Measurements from ENCODE around the gene PER3.
A peak's percentile ranks its signal among the peaks of the same experiment; 100 is the strongest.
"Not testable (repeated sequence)": the region's sequence is repeated elsewhere in the genome, so short reads cannot be mapped to it uniquely, and the experiment has no call there.

PER3 gene

DNA sequence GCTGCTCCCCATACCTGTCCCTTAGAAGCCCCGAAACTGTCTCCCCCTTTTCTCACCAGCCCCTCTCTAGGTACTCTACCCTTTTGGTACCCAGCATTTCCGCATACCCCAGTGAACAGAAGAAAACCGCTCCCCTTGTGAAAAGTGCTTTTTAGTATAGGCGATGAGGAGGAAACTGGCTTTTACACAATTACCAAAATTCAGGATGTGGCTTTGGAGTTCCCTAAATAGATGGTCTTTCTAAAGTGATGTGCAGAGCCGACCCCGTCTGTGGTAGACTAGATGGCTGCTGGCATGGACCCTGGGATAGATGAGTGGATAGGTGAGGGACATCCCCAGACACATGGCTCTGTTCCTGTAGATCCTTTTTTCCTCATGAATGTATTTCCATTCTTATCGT, 2.6 kb upstream of the PER3 start:
- no peak for DNase-seq

DNA sequence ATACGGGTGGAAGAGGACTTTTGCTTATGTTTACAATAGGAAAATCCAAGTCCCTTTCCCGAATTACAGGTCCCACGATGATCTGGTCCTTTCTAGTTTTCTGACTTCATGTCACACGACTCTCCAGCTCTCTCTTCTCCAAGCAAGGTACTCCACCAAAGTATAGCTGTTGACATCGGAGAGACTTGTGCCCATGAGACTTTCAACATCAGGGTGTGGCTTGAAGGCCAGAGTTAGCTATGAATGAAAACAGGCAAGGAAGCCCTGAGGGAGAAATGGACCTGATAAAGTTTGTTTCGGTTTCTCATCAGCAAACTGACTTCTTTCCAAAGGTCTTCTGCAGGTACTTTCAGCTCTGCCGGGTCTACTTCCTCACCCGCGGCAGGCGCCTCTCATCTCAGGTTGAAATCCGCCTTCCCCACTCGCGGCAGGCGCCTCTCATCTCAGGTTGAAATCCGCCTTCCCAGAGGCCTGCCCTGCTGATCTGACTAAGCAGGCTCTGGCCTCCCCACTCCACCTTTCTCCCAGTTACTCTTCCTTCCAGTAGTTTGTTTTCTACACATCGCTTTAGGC, 2.1 kb upstream of the PER3 start:
- DNase-seq, result no peak

DNA sequence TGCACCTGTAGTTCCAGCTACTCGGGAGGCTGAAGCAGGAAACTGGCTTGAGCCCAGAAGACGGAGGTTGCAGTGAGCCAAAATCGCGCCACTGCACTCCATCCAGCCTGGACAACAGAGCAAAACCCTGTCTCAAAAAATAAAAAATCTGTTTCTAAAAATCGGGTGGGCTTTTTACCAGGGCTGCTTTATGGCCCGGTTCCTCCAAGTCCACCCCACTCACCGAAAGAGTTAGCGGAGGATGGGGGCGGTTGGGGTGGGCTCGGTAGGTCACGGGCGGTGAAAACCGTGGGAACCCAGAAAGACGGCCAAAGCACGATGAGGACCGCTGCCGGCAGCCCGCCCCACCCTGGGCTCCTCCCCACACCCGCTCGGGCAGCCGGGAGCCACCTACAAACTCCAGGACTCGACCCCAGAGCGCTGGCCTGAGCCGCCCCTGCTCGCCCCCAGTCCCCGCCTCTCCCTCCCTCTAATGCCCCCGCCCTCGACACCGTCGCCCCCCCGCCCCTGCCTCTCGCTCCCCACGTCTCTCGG, 846 bp upstream of the PER3 start:
- DNase-seq, result peak; percentile 32

DNA sequence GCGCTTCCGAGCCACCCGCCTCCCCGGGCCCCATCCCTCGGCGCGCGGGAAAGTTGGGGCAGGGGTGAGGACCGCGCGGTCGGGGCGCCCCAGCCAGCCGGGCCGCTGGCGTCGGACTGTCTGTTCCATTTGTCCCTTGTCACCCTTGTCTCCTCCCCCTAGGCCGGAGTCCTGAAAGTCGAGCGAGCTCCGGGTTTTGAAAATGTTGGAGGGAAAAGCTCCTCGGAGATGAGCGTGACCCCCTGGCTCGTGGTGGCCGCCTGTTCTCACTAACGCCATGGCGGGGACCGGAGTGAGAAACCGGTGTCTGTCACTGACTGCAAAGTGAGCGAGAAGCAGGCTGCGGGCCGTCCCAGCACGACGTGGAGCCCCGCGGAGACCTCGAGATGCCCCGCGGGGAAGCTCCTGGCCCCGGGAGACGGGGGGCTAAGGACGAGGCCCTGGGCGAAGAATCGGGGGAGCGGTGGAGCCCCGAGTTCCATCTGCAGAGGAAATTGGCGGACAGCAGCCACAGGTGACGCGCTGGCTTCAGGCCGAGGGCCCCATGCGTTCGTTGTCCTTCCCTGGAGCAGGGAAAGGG, 491 bp downstream of the PER3 start:
- DNase-seq, result no peak

DNA sequence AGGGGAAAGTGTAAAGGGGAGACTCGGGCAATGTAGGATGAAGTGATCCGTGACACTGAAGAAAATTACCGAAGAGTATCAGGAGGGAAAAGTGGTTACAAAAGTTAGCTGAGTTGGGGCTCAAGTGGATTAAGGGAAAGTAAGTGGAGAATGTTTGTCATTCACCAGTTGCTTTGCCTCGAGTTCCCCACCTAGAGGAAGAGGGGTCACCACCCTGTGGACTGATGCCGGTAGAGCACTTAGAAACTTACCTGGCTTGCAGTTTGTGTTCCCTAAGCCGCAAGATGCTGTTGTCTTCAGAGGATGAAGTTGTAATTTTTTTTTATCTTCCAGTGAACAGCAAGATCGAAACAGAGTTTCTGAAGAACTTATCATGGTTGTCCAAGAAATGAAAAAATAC, 1.0 kb downstream of the PER3 start:
- DNase-seq, result no peak

DNA sequence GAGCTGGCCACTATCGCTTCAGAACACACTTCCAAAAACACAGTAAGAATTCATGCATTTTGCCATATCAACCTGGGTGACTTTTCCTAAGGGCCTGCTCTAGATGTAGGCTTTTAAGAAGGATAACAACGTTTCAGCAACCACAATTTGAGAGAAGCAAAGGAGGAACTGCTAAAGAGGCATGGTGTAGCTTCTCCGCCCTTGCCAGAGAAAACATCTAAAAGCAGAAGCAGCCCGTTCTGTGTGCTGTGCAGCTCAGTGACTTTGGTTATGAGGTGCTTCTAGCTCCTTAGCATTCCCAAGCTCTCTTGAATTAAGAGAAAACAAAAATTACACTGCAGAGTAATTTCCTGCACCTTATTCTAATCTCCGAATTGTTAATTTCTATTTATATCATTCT, 2.7 kb downstream of the PER3 start:
- DNase-seq, result no peak

DNA sequence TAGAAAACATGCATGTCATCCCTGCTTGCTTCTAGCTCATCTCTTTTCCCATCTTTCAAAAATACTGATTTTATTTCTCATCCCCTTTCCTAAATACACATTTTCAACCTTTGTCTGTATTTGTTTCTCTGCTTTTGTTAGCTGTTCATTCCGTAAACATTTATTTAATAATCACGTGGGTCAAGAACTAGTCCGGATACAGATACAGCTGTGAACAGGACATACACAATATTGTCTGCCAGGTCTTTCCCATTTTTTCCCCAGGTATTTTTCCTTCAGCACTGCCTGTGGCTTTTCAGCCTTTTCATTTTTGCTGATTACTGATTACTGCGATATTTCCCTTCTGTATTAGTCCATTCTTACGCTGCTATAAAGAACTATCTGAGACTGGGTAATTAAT, 5.7 kb downstream of the PER3 start:
- no peak for DNase-seq

DNA sequence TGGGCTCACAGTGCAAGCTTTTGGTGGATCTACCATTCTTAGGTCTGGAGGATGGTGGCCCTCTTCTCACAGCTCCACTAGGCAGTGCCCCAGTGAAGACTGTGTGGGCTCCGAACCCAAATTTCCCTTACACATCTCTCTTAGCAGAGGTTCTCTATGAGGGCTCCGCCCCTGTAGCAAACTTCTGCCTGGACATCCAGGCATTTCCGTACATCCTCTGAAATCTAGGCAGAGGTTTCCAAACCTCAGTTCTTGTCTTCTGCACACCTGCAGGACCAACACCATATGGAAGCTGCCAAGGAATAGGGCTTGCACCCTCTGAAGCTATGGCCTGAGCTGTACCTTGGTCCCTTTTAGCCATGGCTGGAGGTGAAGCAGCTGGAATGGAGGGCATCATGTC, 6.9 kb downstream of the PER3 start:
- not testable (repeated sequence) for DNase-seq

DNA sequence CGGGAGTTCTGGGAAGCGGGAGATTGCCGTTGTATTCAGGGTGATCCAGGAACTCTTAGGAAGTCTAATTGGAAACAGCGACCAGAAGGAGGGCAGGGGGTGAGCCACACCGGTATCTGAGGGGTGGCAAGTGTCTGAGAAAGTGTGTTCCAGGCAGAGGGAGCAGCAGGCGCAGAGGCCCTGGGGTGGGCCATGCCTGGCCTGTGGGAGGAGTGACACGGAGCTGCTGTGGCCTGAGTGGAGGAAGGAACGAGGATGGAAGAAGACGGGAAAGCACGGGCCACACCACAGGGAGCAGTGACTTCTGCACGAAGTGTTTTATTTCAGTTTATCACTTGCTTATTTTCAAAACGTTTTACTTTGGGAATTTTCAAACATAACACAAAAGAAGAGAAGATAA, 11.3 kb downstream of the PER3 start:
- DNase-seq, result no peak

DNA sequence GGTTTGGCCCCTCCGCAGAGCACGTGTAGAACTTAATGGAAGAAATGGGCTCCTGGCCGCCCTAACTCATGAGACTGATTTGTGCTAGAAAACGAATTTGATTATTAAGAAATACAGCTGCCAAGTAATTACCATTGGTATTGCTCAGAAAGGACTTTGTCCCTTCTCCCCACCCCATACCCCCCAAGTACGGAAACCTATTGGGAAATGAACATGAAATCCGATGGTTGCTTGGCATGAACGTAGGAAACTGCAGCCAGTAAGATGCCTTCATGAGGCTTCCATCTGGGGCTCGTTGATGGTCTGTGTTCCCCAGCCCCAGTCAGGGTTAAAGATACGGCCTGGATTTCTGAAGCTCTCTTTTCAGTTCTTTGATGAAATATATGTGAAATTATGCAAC, 21.4 kb downstream of the PER3 start:
- no peak for DNase-seq

DNA sequence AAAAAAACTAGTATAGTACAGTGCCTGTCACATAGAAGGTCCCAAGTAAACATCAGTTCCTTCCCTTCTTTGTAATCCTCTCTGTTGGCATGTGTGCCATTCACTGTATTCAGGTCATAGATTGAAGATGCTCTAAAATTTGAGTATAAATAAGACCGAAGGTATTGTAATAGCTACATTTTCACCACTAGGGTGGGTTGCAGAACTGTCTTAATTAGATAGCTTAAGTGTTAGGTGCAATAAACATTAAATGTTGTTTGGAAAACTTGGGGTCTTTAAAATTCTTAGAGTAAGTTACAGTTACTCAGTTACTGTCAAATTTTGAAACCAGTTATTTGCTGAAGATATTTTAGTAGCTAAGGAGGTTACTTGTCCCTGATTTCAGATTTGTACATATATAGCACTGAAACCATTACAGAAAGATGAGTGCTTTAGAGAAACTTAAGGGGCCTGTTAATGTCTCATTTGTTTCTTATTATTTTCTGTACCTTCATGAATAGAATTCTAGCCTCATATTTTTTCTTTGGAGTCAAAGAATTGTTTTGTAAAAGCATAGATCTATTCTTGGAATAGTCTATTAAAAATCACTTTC, 24.3 kb downstream of the PER3 start:
- peak; percentile 31 for DNase-seq

DNA sequence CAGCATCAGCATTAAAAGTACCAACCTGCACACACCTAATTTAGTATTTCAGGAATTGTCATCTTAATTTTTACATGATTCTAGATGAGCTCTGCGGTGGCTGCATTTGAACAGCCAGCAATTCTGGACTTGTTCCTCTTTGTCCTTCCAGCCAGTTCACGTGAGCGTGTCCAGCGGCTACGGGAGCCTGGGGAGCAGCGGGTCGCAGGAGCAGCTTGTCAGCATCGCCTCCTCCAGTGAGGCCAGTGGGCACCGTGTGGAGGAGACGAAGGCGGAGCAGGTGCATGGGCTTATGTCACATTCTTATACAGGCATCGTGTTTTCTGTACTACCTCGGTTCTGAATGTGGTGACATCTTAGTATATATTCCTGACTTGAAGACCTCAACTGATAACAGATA, 25.7 kb downstream of the PER3 start:
- no peak for DNase-seq

DNA sequence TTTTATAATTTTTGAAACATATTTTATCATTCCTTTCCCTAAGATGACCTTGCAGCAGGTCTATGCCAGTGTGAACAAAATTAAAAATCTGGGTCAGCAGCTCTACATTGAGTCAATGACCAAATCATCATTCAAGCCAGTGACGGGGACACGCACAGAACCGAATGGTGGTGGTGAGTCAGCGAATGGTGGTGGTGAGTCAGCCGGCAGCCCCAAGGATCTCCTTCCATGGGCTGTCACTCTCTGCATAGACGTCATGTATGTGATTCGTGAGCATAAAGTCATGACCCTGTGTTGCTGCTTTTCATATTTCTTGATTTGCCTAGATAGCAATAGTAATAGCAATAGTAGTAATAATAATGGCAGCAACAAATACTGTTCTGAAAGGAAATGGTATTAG, 26.3 kb downstream of the PER3 start:
- peak; percentile 52 for DNase-seq

DNA sequence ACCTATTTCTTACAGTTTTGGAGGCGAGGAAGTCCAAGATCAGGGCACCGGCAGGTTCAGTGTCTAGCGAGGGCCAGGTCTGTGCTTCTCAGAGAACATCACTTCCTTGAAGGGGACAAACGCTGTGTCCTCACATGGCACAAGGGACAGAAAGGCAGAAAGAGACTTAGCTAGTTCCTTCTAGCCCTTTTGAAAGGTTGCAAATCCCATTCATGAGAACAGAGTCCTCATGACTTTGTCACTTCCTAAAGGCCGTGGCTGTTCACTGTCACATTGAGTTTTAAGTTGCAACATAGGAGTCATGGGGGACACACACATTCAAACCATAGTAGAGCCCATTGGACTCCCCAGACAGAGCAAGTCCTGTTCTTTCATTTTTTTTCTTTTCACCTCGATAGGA, 27.4 kb downstream of the PER3 start:
- DNase-seq, result no peak

DNA sequence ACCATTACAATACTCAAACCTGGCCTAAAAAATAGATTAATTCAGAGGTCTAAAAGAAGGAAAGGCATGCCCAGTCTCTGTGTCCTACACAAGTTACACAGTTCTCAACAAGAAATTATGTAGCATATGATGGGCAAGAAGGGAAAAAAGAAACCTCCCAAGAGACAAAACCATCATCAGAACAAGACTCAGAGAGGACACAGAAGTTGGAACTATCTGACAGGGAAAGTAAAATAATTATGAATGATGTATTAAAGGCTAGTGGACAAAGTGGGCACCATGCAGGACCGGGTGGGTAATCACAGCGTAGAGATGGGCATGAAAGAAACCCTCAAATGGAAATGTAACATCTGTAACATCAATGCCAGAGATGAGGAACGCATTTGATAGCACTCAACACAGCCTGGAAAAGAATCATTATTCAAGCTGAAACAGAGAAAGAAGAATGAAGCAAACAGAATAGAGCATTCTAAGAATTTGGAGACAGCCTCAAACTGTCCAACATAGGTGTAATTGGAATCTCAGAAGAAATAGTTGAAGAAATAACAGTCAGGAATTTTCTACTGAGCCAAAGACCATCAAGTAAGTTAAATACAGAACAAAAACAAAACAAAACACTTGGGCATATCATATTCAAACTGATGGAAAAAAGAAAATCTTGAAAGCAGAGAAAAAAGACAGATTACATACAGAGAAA, 29.7 kb downstream of the PER3 start:
- DNase-seq, result no peak

DNA sequence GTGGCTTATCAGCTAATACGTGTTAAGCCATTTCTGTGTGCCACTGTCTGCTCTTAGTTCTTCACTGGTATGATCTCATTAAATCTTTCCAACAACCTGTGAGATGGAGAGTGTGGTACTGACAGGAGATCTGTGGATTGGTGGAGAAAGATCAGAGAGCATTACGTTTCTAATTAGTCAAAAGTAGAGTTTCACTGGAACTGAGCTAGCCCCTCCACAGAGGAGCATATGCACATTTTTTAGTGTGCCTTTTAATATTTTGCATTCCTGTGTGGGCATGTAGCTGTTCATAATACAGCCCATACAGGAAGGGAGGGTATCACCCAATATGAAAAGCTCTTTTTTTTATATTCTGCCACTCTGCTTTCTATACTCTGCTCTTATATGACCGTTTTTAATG, 37.2 kb downstream of the PER3 start:
- no peak for DNase-seq

DNA sequence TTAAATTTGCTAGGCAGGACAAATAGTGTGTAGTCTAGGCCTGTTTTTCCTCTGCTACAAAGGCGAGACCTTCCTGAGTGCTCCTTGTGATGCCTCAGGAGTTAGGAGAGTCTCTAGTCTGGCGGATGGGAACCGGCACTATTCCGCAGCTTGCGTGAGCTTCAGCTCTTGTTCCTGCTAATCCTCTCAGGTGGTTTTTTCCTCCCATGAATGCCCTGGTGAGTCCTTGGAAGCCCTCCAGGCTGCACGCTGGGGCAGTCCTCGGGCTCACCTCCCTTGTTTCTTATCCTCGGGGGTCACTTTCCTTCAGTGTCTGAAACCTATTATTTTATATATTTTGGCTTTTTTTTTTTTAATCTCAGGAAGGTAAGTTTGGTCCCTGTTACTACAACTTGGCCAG, 40.6 kb downstream of the PER3 start:
- DNase-seq, result no peak

DNA sequence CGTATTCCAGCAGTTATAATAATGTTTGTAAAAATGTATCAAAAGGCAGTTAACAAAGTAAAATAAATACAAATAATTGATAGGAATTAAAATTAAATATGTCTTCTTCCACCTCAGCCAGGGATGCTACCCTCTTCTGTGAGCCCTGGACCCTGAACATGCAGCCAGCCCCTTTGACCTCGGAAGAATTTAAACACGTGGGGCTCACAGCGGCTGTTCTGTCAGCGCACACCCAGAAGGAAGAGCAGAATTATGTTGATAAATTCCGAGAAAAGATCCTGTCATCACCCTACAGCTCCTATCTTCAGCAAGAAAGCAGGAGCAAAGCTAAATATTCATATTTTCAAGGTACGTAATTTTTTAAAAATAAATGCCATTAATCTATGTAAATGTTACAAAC, 42.3 kb downstream of the PER3 start:
- no peak for DNase-seq

DNA sequence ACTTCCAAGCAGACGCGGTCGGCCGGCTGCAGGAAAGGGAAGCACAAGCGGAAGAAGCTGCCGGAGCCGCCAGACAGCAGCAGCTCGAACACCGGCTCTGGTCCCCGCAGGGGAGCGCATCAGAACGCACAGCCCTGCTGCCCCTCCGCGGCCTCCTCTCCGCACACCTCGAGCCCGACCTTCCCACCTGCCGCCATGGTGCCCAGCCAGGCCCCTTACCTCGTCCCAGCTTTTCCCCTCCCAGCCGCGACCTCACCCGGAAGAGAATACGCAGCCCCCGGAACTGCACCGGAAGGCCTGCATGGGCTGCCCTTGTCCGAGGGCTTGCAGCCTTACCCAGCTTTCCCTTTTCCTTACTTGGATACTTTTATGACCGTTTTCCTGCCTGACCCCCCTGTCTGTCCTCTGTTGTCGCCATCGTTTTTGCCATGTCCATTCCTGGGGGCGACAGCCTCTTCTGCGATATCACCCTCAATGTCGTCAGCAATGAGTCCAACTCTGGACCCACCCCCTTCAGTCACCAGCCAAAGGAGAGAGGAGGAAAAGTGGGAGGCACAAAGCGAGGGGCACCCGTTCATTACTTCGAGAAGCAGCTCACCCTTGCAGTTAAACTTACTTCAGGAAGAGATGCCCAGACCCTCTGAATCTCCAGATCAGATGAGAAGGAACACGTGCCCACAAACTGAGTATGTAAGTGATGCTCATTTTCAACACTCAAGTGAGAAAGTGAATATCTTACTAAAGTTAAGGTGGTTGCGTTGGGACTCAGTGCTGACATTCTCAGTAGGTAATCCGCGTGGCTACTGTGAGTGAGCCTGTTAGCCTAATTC, 43.2 kb downstream of the PER3 start:
- peak; percentile 27 for DNase-seq

DNA sequence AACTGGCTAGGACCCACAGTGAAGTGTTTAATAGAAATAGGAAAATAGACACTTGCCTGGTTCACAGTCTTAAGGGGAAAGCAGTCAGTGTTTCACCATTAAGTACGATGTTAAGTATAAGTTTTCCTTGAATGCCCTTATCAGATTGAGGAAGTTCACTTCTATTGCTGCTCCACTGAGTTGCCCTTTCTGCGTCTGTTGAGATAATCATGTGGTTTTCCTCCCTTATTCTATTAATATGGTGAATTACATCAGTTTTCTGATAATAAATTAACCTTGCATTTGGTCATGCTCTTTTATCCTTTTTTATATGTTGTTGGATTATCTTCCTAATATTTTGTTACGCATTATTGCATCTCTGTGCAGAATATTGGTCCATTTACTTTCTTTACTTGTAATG, 47.4 kb downstream of the PER3 start:
- DNase-seq, result no peak

DNA sequence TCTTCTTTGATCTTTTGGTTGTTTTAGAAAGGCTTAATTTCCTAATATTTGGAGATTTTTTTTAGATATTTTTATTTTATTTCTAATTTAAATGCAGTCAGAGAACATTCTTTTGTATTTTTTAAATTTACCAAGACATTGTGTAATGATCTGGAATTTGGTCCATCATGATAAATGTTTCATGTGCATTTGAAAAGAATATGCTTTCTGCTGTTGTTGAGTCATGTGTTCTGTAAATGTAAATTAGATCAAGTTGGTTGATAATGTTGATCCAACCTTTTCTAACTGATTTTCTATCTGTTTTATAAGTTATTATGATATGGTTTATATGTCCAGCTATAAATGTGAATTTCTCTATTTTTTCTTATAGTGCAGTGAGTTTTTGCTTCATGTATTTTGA, 48.9 kb downstream of the PER3 start:
- no peak for DNase-seq

DNA sequence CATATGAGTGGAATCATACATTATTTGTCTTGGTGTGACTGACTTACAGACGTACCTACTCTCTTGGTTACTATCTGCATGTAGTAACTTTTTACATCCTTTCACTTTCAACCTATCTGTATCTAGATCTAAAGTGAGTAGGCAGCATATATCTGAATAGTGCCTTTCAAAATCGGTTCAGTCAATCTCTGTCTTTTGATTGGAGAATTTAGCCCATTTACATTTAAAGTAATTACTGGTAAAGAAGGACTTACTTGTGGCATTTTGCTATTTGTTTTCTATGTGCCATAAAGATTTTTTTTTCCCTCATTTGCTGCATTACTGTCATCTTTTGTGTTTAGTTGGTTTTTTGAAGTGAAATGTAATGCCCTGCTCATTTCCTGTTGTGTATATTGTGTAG, 54.6 kb downstream of the PER3 start:
- DNase-seq, result no peak

DNA sequence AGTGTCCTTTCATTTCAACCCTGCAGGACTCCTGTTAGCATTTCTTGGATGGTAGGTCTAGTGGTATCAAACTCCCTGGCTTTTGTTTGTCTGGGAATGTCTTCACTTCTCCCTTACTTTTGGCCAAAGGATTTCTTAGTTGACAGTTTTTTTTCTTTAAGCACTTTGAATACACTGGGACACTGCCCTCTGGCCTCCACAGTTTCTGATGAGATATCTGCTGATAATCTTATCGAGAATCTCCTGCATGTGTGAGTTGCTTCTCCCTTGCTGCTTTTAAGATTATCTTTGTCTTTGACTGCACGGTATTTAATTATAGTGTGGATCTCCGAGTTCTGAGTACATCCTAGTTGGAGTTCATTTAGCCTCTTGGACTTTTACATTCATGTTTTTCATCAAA, 55.4 kb downstream of the PER3 start:
- no peak for DNase-seq
